ENCODE results near the gene SLC2A13.

DNA sequence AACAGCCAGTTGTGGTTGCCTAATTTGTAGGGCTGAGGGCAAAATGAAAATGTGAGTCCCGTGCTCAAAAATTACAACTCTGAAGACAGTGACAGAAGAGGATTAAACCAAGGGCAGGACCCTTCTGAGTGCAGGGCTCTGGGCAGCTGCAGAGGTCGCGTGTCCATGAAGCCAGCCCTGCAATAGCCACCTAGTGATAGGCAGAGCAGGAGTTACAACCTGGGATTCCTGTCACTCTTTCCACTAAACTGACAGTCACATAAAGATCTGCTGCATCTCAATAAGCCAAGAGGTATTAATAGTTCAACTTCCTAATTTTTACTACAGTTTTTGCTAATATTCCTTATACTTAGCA is 94.1 kb downstream of the SLC2A13 start:
- TF ChIP-seq, protein P1, sequence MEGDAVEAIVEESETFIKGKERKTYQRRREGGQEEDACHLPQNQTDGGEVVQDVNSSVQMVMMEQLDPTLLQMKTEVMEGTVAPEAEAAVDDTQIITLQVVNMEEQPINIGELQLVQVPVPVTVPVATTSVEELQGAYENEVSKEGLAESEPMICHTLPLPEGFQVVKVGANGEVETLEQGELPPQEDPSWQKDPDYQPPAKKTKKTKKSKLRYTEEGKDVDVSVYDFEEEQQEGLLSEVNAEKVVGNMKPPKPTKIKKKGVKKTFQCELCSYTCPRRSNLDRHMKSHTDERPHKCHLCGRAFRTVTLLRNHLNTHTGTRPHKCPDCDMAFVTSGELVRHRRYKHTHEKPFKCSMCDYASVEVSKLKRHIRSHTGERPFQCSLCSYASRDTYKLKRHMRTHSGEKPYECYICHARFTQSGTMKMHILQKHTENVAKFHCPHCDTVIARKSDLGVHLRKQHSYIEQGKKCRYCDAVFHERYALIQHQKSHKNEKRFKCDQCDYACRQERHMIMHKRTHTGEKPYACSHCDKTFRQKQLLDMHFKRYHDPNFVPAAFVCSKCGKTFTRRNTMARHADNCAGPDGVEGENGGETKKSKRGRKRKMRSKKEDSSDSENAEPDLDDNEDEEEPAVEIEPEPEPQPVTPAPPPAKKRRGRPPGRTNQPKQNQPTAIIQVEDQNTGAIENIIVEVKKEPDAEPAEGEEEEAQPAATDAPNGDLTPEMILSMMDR (IDR thresholded peaks at IDR 0.05 in 2 of 3, conservative IDR thresholded peaks at IDR 0.05 in 1 of 3; ENCODE audit: control insufficient read depth in 2 of 3, extremely low read depth in 1 of 3, insufficient read depth in 1 of 3, low read depth in 3 of 3, low read length in 3 of 3): no peak
- TF ChIP-seq NFXL1 (IDR thresholded peaks at IDR 0.05; ENCODE audit: borderline replicate concordance) (no peak), MTA3 (IDR thresholded peaks at IDR 0.05; ENCODE audit: borderline replicate concordance, low read length) (no peak), CREB1 (IDR thresholded peaks at IDR 0.05; ENCODE audit: low read depth) (no peak), MXI1 (IDR thresholded peaks at IDR 0.05; ENCODE audit: low read depth, low read length) (no peak), POLR2A (IDR thresholded peaks at IDR 0.05; ENCODE audit: low read depth, low read length) (no peak), POLR2AphosphoS5 (IDR thresholded peaks at IDR 0.05; ENCODE audit: low read length) (no peak)
- TF ChIP-seq, protein P2, sequence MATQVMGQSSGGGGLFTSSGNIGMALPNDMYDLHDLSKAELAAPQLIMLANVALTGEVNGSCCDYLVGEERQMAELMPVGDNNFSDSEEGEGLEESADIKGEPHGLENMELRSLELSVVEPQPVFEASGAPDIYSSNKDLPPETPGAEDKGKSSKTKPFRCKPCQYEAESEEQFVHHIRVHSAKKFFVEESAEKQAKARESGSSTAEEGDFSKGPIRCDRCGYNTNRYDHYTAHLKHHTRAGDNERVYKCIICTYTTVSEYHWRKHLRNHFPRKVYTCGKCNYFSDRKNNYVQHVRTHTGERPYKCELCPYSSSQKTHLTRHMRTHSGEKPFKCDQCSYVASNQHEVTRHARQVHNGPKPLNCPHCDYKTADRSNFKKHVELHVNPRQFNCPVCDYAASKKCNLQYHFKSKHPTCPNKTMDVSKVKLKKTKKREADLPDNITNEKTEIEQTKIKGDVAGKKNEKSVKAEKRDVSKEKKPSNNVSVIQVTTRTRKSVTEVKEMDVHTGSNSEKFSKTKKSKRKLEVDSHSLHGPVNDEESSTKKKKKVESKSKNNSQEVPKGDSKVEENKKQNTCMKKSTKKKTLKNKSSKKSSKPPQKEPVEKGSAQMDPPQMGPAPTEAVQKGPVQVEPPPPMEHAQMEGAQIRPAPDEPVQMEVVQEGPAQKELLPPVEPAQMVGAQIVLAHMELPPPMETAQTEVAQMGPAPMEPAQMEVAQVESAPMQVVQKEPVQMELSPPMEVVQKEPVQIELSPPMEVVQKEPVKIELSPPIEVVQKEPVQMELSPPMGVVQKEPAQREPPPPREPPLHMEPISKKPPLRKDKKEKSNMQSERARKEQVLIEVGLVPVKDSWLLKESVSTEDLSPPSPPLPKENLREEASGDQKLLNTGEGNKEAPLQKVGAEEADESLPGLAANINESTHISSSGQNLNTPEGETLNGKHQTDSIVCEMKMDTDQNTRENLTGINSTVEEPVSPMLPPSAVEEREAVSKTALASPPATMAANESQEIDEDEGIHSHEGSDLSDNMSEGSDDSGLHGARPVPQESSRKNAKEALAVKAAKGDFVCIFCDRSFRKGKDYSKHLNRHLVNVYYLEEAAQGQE (IDR thresholded peaks at IDR 0.05; ENCODE audit: low read depth, low read length): no peak
- TF ChIP-seq, protein P3, sequence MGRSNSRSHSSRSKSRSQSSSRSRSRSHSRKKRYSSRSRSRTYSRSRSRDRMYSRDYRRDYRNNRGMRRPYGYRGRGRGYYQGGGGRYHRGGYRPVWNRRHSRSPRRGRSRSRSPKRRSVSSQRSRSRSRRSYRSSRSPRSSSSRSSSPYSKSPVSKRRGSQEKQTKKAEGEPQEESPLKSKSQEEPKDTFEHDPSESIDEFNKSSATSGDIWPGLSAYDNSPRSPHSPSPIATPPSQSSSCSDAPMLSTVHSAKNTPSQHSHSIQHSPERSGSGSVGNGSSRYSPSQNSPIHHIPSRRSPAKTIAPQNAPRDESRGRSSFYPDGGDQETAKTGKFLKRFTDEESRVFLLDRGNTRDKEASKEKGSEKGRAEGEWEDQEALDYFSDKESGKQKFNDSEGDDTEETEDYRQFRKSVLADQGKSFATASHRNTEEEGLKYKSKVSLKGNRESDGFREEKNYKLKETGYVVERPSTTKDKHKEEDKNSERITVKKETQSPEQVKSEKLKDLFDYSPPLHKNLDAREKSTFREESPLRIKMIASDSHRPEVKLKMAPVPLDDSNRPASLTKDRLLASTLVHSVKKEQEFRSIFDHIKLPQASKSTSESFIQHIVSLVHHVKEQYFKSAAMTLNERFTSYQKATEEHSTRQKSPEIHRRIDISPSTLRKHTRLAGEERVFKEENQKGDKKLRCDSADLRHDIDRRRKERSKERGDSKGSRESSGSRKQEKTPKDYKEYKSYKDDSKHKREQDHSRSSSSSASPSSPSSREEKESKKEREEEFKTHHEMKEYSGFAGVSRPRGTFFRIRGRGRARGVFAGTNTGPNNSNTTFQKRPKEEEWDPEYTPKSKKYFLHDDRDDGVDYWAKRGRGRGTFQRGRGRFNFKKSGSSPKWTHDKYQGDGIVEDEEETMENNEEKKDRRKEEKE (IDR thresholded peaks at IDR 0.05): no peak

Data from GM12878 (cell line).